ENCODE data around the gene CDKN2A. TPM values are rescaled to one million over a fixed set of nuclear protein-coding genes. Genes with fewer than 3 reads are reported as not detected.

Gene CDKN2A
- total RNA-seq, 1 experiment from 2014 or later, result 321 TPM

GRCh38 chr9:22008384-22008716 is 14.2 kb upstream of the CDKN2A start:
- DNase-seq (ENCODE audit: low read depth), result no peak

DNA sequence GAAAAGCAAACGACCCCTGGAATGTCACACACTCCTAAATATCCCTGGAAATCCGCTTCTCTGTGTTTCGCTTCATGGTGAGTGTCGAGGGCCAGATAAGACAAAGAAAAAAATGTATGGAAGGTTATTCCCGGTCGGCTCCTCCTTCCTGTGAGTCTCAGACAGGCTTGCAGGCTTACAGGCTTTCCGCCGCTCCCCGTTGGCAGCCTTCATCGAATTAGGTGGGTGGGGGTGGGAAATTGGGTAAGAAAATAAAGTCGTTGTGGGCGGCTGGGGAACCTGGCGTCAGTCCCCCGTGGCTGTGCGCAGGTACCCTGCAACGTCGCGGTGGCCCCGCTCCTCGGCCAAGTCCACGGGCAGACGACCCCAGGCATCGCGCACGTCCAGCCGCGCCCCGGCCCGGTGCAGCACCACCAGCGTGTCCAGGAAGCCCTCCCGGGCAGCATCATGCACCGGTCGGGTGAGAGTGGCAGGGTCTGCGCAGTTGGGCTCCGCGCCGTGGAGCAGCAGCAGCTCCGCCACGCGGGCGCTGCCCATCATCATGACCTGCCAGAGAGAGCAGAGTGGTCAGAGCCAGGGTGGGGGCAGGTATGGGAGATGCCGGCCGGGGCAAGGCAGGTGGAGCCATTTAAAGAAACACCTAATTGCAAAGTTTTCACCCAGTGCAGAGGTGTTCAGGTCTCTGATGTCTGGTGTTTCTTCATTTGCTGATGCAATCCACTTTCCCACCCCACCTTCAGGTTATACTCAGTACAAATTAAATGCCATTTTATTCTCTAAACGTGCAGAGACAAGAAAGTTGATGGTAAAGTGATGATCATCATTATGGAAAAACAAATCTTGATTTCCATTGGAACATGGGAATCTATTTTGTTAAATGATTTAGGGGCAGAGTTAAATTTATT is 11.8 kb upstream of the CDKN2A start:
- DNase-seq (ENCODE audit: low read depth), result no peak

DNA sequence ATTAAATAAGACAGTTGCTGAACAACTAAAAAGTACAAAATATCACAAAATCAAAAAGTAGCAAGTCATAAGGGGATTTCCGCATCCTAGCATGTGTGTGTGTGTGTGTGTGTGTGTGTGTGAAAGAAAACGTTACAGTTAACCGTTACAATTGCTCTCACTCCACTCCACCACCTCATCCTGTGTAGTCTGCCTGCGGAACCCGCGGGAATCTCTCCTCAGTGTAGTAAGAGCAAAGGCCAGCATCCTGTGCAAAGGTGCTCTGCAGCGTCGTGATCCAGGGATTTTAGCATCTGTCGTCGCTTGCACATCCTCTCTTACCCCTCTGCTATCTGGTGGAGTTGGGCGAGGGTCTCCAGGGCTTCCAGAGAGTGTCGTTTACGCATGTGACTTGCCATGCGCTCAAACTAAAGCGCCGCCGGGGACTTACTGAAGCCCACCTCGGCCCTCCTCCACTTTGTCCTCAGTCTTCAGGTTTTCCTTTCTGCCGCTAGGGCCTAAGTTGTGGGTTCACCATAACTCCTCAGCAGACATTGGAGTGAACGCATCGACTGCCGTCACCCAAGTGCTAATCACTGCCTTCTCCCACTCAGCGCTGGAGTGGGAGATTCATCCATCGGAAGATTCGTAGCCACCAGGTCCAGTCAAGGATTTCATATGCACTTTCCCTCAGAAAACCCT is 11.0 kb upstream of the CDKN2A start:
- no peak for DNase-seq (ENCODE audit: low read depth)

GRCh38 chr9:22002038-22002437 is 7.8 kb upstream of the CDKN2A start:
- no peak for DNase-seq (ENCODE audit: low read depth)

GRCh38 chr9:21998026-21998425 is 3.8 kb upstream of the CDKN2A start:
- no peak for DNase-seq (ENCODE audit: low read depth)

- no peak for DNase-seq (ENCODE audit: low read depth)
These were observed 3.3 kb upstream of the CDKN2A start for GRCh38 chr9:21997480-21997879.

DNA sequence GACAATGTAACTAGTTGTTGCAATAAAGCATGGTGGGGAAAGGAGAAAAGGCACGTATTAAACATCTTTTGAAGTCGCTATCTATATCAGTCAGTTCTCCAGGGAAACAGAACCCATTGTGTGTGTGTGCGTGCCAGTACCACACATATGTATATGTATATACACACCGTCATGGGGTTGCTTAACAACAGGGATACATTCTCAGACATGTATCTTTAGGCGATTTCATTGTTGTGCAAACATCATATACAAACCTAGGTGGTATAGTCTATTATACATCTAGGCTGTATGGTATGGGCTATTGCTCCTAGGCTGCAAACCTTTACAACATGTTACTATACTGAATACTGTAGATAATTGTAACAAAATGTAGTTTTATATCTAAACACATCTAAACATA is 2.7 kb upstream of the CDKN2A start:
- DNase-seq (ENCODE audit: low read depth), result no peak

- no peak for DNase-seq (ENCODE audit: low read depth)
These were observed 2.2 kb upstream of the CDKN2A start for GRCh38 chr9:21996438-21996837.

GRCh38 chr9:21995666-21996398 is 1.6 kb upstream of the CDKN2A start:
- DNase-seq (ENCODE audit: low read depth), result peak; percentile 56

DNA sequence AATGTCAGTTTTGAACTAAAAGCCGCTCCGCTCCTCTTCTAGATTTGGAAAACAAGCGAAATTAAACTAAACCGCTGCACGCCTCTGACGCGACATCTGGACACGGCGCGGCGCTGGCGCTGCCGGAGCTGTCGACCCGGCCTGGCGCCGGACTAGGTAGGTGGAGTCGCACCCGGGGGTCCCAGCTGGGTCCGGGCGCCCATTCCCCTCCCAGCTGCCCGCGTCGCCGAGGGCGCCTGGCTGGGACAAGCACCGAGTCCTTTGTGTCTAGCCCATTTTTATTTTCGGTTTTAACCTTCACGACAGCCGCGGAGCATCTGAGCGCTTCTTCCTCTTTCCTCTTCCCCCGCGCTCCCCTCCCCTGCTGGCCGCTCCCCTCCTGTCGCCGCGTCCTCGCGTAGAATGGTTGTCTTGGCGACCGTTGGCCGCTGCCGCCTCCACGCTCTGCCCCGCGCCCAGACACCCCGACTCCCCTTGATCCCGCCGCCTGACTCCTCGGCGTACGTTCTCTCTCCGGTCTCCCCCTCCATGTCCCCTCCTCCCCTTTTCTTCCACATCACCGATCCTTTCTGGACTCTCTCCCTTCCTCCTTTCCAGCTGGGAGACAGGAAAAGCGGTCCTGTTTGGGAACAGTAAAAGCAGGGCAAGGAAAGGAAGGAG is 944 bp upstream of the CDKN2A start:
- DNase-seq (ENCODE audit: low read depth), result peak; percentile 78

DNA sequence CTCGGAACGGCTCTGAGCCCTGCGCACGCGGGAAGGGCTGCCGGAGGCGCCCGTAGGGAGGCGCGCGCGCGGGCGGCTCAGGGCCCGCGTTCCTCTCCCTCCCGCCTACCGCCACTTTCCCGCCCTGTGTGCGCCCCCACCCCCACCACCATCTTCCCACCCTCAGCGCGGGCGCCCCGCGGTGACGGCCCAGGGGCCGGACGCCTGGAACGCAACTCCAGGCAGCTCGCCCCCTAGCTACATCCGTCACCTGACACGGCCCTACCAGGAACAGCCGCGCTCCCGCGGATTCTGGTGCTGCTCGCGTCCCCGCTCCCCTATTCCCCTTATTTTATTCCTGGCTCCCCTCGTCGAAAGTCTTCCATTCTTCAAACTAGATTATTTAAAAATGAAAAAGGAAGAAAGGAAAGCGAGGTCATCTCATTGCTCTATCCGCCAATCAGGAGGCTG is 389 bp upstream of the CDKN2A start, which contains the start of gene CDKN2B-AS1:
CDKN2B-AS1 (plus strand) TSS at position 236 of the 450 bp plus-strand sequence.
- peak; percentile 83 for DNase-seq (ENCODE audit: low read depth)

DNA sequence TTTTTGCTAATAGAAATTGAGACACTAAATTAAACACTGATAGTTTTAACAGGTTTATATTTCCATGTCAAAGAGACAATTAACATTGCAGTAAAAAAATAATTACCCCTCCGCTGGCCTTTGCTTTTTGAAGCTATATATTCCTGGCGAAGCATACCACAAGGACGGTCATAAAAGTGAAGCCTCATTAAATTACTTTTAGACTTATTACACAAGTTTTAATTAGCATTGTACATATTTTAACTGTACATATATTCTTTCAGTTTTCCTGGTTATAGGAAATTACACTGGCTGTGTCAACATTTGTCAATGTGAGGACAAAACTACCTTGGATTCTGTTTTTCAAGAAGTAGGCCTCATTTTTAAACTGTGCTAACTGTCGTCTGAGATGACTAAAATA is 1.2 kb downstream of the CDKN2A start:
- DNase-seq (ENCODE audit: low read depth), result no peak

GRCh38 chr9:21991072-21991959 is 2.9 kb downstream of the CDKN2A start:
- no peak for DNase-seq (ENCODE audit: low read depth)

GRCh38 chr9:21989440-21990189 is 4.6 kb downstream of the CDKN2A start:
- DNase-seq (ENCODE audit: low read depth), result no peak

- DNase-seq (ENCODE audit: low read depth), result no peak
These were observed 5.9 kb downstream of the CDKN2A start for GRCh38 chr9:21988056-21988990.

- no peak for DNase-seq (ENCODE audit: low read depth)
These were observed 8.1 kb downstream of the CDKN2A start for GRCh38 chr9:21985964-21986667.

- DNase-seq (ENCODE audit: low read depth), result no peak
These were observed 10.1 kb downstream of the CDKN2A start for GRCh38 chr9:21984101-21984500.

DNA sequence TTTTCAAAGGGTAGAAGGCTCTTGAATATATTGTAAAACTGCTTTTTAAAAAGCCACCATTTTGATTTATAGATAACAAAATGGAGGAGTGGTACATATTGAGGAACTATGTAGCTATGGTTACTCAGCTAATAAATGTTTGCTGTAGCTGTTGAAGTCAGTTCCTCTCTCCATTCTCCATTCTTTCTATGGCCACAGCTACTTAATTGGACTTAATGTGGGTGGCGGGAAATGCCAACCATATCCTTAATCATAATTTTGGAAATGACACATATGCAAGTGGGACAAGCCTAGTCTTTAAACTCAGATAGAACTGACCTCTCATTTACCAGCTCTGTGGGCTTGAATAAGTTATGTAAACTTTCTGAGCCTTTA is 10.6 kb downstream of the CDKN2A start:
- no peak for DNase-seq (ENCODE audit: low read depth)

Data from LHCN-M2 (cell line).